HEK293 (cell line): ENCODE results near the gene ZNF550.
"Not testable (repeated sequence)": the region's sequence is repeated elsewhere in the genome, so short reads cannot be mapped to it uniquely, and the experiment has no call there.

ENCODE experiments used
- CTCF ChIA-PET: fragments of 350-600 bp; formaldehyde crosslinking; extraction: SDS; loops from one replicate; lab custom pipeline; 2021; ENCODE audit warnings: antibody characterized with exemption; lab: Yijun Ruan, JAX
- POLR2A ChIA-PET: fragments of 300-600 bp; formaldehyde crosslinking; extraction: SDS; loops from one replicate; lab custom pipeline; 2020; ENCODE audit warnings: antibody characterized with exemption, inconsistent platforms; lab: Yijun Ruan, JAX
- H3K27ac ChIP-seq: fragments of 200-500 bp; sonication (Bioruptor generic); 2 replicates; pipeline ENCODE4 v1.5.1; 2014; ENCODE audit warnings: low read depth, low read length, control low read depth, inconsistent platforms; ENCODE audit errors: extremely low read depth
- H3K36me3 ChIP-seq, 2 experiments: fragments of 200-500 bp in 1 of 2; sonication (Bioruptor generic) in 1 of 2; 1 replicate in 1 of 2; 2 replicates in 1 of 2; pipeline ENCODE4 v1.5.1; 2014 to 2017; ENCODE audit warnings: inconsistent platforms in 2 of 2, low read length in 2 of 2; ENCODE audit not compliant: control insufficient read depth in 2 of 2, insufficient read depth in 1 of 2
- H3K4me1 ChIP-seq: fragments of 200-500 bp; sonication (Bioruptor generic); 2 replicates; pipeline ENCODE4 v1.5.1; 2014; ENCODE audit warnings: mild to moderate bottlenecking, low read length, inconsistent platforms; ENCODE audit not compliant: control insufficient read depth, insufficient read depth
- H3K4me3 ChIP-seq: 2 replicates; pipeline ENCODE4 v1.5.1; 2011; ENCODE audit warnings: low read depth, mild to moderate bottlenecking, control low read depth, low read length, moderate library complexity
- H3K9me3 ChIP-seq: fragments of 200-500 bp; sonication (Bioruptor generic); 2 replicates; pipeline ENCODE4 v1.5.1; 2014; ENCODE audit warnings: low read depth, low read length, inconsistent platforms; ENCODE audit not compliant: control insufficient read depth, insufficient read depth
- AEBP2 ChIP-seq: fragments of 450-650 bp; formaldehyde crosslinking; IDR thresholded peaks from 2 replicates; pipeline ENCODE4 v1.5.1; 2016; ENCODE audit warnings: missing biosample characterization, missing genetic modification characterization, borderline replicate concordance
- BCL6B ChIP-seq: fragments of 450-650 bp; formaldehyde crosslinking; IDR thresholded peaks from 2 replicates; pipeline ENCODE4 v1.5.1; 2017; ENCODE audit warnings: missing biosample characterization, missing genetic modification characterization
- HOXC10 ChIP-seq: sonication (generic); formaldehyde crosslinking; IDR thresholded peaks from 2 replicates; pipeline ENCODE4 v1.8.1; 2023; ENCODE audit warnings: mild to moderate bottlenecking, missing genetic modification reagents
- HOXD13 ChIP-seq: sonication (generic); formaldehyde crosslinking; IDR thresholded peaks from 2 replicates; pipeline ENCODE4 v1.8.0; 2022; ENCODE audit warnings: missing genetic modification reagents, borderline replicate concordance
- KLF8 ChIP-seq: fragments of 450-650 bp; formaldehyde crosslinking; IDR thresholded peaks from 2 replicates; pipeline ENCODE4 v1.5.1; 2016; ENCODE audit warnings: missing biosample characterization, missing genetic modification characterization
- MEIS1 ChIP-seq: sonication (generic); formaldehyde crosslinking; IDR thresholded peaks from 2 replicates; pipeline ENCODE4 v1.8.1; 2022; ENCODE audit warnings: missing genetic modification reagents, mild to moderate bottlenecking, borderline replicate concordance
- ZBTB21 ChIP-seq: fragments of 450-650 bp; formaldehyde crosslinking; IDR thresholded peaks from 2 replicates; pipeline ENCODE4 v1.5.1; 2017; ENCODE audit warnings: missing biosample characterization, missing genetic modification characterization
- ZBTB44 ChIP-seq: fragments of 450-650 bp; IDR thresholded peaks from 2 replicates; pipeline ENCODE4 v1.5.1; 2018; ENCODE audit warnings: missing biosample characterization, mild to moderate bottlenecking, missing genetic modification characterization
- ZBTB7A ChIP-seq: fragments of 450-650 bp; formaldehyde crosslinking; IDR thresholded peaks from 2 replicates; pipeline ENCODE4 v1.5.1; 2016; ENCODE audit warnings: low read depth, missing biosample characterization, missing genetic modification characterization
- ZFHX2 ChIP-seq: fragments of 450-650 bp; formaldehyde crosslinking; conservative IDR thresholded peaks from 2 replicates; pipeline ENCODE4 v1.5.1; 2016; ENCODE audit warnings: missing biosample characterization, missing genetic modification characterization
- ZNF157 ChIP-seq: fragments of 450-650 bp; formaldehyde crosslinking; IDR thresholded peaks from 2 replicates; pipeline ENCODE4 v1.5.1; 2016; ENCODE audit warnings: missing biosample characterization, missing genetic modification characterization
- ZNF174 ChIP-seq: fragments of 450-650 bp; formaldehyde crosslinking; IDR thresholded peaks from 2 replicates; pipeline ENCODE4 v1.5.0; 2017; ENCODE audit warnings: missing biosample characterization, mild to moderate bottlenecking, missing genetic modification characterization
- ZNF449 ChIP-seq: fragments of 450-650 bp; formaldehyde crosslinking; IDR thresholded peaks from 2 replicates; pipeline ENCODE4 v1.5.1; 2017; ENCODE audit warnings: missing biosample characterization, mild to moderate bottlenecking, missing genetic modification characterization, moderate library complexity
- ZNF518A ChIP-seq: fragments of 450-650 bp; formaldehyde crosslinking; conservative IDR thresholded peaks from 2 replicates; pipeline ENCODE4 v1.5.1; 2016; ENCODE audit warnings: low read depth, missing biosample characterization, missing genetic modification characterization
- ZNF561 ChIP-seq: fragments of 450-650 bp; IDR thresholded peaks from 2 replicates; pipeline ENCODE4 v1.5.1; 2018; ENCODE audit warnings: missing biosample characterization, missing genetic modification characterization, borderline replicate concordance
- ZNF571 ChIP-seq: fragments of 450-650 bp; formaldehyde crosslinking; IDR thresholded peaks from 2 replicates; pipeline ENCODE4 v1.5.0; 2017; ENCODE audit warnings: missing biosample characterization, missing genetic modification characterization
- ZNF580 ChIP-seq: fragments of 450-650 bp; formaldehyde crosslinking; IDR thresholded peaks from 2 replicates; pipeline ENCODE4 v1.5.1; 2016; ENCODE audit warnings: missing biosample characterization, missing genetic modification characterization
- ZNF658 ChIP-seq: fragments of 450-650 bp; formaldehyde crosslinking; IDR thresholded peaks from 2 replicates; pipeline ENCODE4; 2016; ENCODE audit warnings: missing biosample characterization, missing genetic modification characterization
- ZNF660 ChIP-seq: fragments of 450-650 bp; IDR thresholded peaks from 2 replicates; pipeline ENCODE4 v1.5.1; 2018; ENCODE audit warnings: missing biosample characterization, mild to moderate bottlenecking, missing genetic modification characterization
- ZNF776 ChIP-seq: fragments of 450-650 bp; formaldehyde crosslinking; IDR thresholded peaks from 2 replicates; pipeline ENCODE4 v1.5.0; 2017; ENCODE audit warnings: missing biosample characterization, missing genetic modification characterization, borderline replicate concordance

Gene ZNF550

GRCh38 chr19:57527136-57527881, 32.4 kb downstream of the ZNF550 start, which contains the start of gene ZNF549 (continued):
- TF ChIP-seq HOXC10 (CRISPR knock-in tag) (no peak), ZNF561 (tag by site-specific recombination) (peak; percentile 97), ZNF571 (tag by site-specific recombination) (no peak), MEIS1 (CRISPR knock-in tag) (no peak), ZNF157 (no peak), ZNF518A (peak; percentile 95), ZNF580 (tag by site-specific recombination) (peak; percentile 97), ZNF658 (tag by site-specific recombination) (no peak), HOXD13 (peak; percentile 24; the same call in 1 of the 2 replicates), ZFHX2 (tag by site-specific recombination) (0 out of 2 replicates have a peak, but pooled peaks have one; percentile 21), ZBTB21 (tag by site-specific recombination) (peak; percentile 87), ZBTB7A (tag by site-specific recombination) (no peak), KLF8 (tag by site-specific recombination) (peak; percentile 86)
- TF ChIP-seq, all 188 proteins: peak for 50

GRCh38 chr19:57518021-57518420, 41.6 kb downstream of the ZNF550 start:
- H3K27ac ChIP-seq, H3K4me3 ChIP-seq, CTCF ChIA-PET, H3K4me1 ChIP-seq, H3K9me3 ChIP-seq: not testable (repeated sequence)
- POLR2A ChIA-PET = interaction anchor here (1.3 kb wide), 1 partner anchor 9 kb away, joined by 3 read pairs; the partner anchor contains the start of gene ZNF549
- H3K36me3 ChIP-seq = peaks cover 4 to 41% of the 10 kb centered on the region in 2 experiments; a peak in 2 of 3 replicates

- no peak overlapping the region for H3K4me3 ChIP-seq
- POLR2A ChIA-PET = no interaction called here
- CTCF ChIA-PET = no interaction called here
- peaks cover 7% of the 10 kb centered on the region; the same call in 1 of the 2 replicates for H3K9me3 ChIP-seq
- TF ChIP-seq ZNF776 (tag by site-specific recombination) = no peak
- no peak for TF ChIP-seq ZNF449 (tag by site-specific recombination)
- no peak for TF ChIP-seq ZNF174 (tag by site-specific recombination)
- TF ChIP-seq ZBTB44 (tag by site-specific recombination) = no peak
- TF ChIP-seq AEBP2 (tag by site-specific recombination) = no peak
- TF ChIP-seq ZNF660 = no peak
- TF ChIP-seq BCL6B = no peak
- no peak for TF ChIP-seq KLF8 (tag by site-specific recombination)
- H3K27ac ChIP-seq = no peak overlapping the region
- H3K4me1 ChIP-seq = no peaks in the 10 kb centered on the region
- H3K36me3 ChIP-seq = peaks cover 4 to 44% of the 10 kb centered on the region in 2 experiments
Measured at GRCh38 chr19:57515255-57515654, 44.4 kb downstream of the ZNF550 start.
